HG03439 (cell line): ENCODE measurements around the gene RNASE4.
"Not testable (repeated sequence)": the region's sequence is repeated elsewhere in the genome, so short reads cannot be mapped to it uniquely, and the experiment has no call there.

ENCODE experiments used
- ATAC-seq: cut with Tn5 transposase; IDR thresholded peaks from one replicate; pipeline ENCODE4 v1.9.1; 2021; ENCODE audit warnings: mild to moderate bottlenecking, moderate library complexity; ENCODE audit not compliant: unreplicated experiment

RNASE4 gene

GRCh38 chr14:20683891-20684661, at the start of gene RNASE4:
Gene RNASE4 (plus strand): TSS chr14:20684560. CDS start chr14:20699372, 14,812 bp downstream.
- ATAC-seq, result peak; percentile 34

GRCh38 chr14:20641591-20641990, 42.8 kb upstream of the RNASE4 start, which contains the start of gene OR6S1:
Gene OR6S1 (minus strand): TSS chr14:20641691. CDS start chr14:20641691, 0 bp downstream.
- ATAC-seq, result no peak

- no peak for ATAC-seq
Measured at GRCh38 chr14:20642182-20642581, 42.2 kb upstream of the RNASE4 start.

GRCh38 chr14:20642755-20643154, 41.6 kb upstream of the RNASE4 start:
- ATAC-seq, result not testable (repeated sequence)

GRCh38 chr14:20644520-20644919, 39.8 kb upstream of the RNASE4 start:
- ATAC-seq, result no peak

- no peak for ATAC-seq
Measured at GRCh38 chr14:20645481-20645880, 38.9 kb upstream of the RNASE4 start.

GRCh38 chr14:20652996-20653975, 31.1 kb upstream of the RNASE4 start:
- ATAC-seq, result no peak

- ATAC-seq, result no peak
Measured at GRCh38 chr14:20655851-20656250, 28.5 kb upstream of the RNASE4 start.

GRCh38 chr14:20656274-20656673, 28.1 kb upstream of the RNASE4 start:
- ATAC-seq, result no peak

GRCh38 chr14:20657216-20658211, 26.8 kb upstream of the RNASE4 start:
- no peak for ATAC-seq

- ATAC-seq, result no peak
Measured at GRCh38 chr14:20658246-20658645, 26.1 kb upstream of the RNASE4 start.

GRCh38 chr14:20659336-20659735, 25.0 kb upstream of the RNASE4 start:
- ATAC-seq, result no peak

- ATAC-seq, result no peak
Measured at GRCh38 chr14:20659813-20660395, 24.5 kb upstream of the RNASE4 start.

- ATAC-seq, result no peak
Measured at GRCh38 chr14:20661197-20661596, 23.2 kb upstream of the RNASE4 start.

GRCh38 chr14:20662968-20663732, 21.2 kb upstream of the RNASE4 start:
- ATAC-seq, result peak; percentile 57

GRCh38 chr14:20666400-20666961, 17.9 kb upstream of the RNASE4 start:
- not testable (repeated sequence) for ATAC-seq

- peak; percentile 73 for ATAC-seq
Measured at GRCh38 chr14:20667957-20668356, 16.4 kb upstream of the RNASE4 start.

- ATAC-seq, result no peak
Measured at GRCh38 chr14:20668969-20669368, 15.4 kb upstream of the RNASE4 start.
